HG02798 (cell line): Measurements from ENCODE around the gene CCDC170.
A peak's percentile ranks its signal among the peaks of the same experiment; 100 is the strongest.
"Not testable (repeated sequence)": the region's sequence is repeated elsewhere in the genome, so short reads cannot be mapped to it uniquely, and the experiment has no call there.

Experiments used
- ATAC-seq: cut with Tn5 transposase; IDR thresholded peaks from one replicate; pipeline ENCODE4 v1.9.1; 2021; ENCODE audit warnings: mild to moderate bottlenecking; ENCODE audit not compliant: unreplicated experiment, poor library complexity

Gene CCDC170

GRCh38 chr6:151493161-151493803, 535 bp upstream of the CCDC170 start:
- no peak for ATAC-seq

- ATAC-seq: no peak
These were observed 568 bp downstream of the CCDC170 start for GRCh38 chr6:151494235-151494935.

GRCh38 chr6:151494936-151495320, 1.1 kb downstream of the CCDC170 start:
- ATAC-seq: no peak

- ATAC-seq: no peak
These were observed 1.6 kb downstream of the CCDC170 start for GRCh38 chr6:151495380-151495779.

- ATAC-seq: no peak
These were observed 4.1 kb downstream of the CCDC170 start for GRCh38 chr6:151497905-151498304.

- peak; percentile 71 for ATAC-seq
These were observed 4.5 kb downstream of the CCDC170 start for GRCh38 chr6:151498327-151498726.

- ATAC-seq: no peak
These were observed 5.7 kb downstream of the CCDC170 start for GRCh38 chr6:151499551-151499950.

GRCh38 chr6:151501511-151502136, 7.8 kb downstream of the CCDC170 start:
- no peak for ATAC-seq

GRCh38 chr6:151502499-151502898, 8.7 kb downstream of the CCDC170 start:
- ATAC-seq: no peak

GRCh38 chr6:151506761-151507160, 12.9 kb downstream of the CCDC170 start:
- ATAC-seq: no peak

GRCh38 chr6:151509048-151509447, 15.2 kb downstream of the CCDC170 start:
- ATAC-seq: no peak

GRCh38 chr6:151512481-151512880, 18.7 kb downstream of the CCDC170 start:
- ATAC-seq: no peak

- ATAC-seq: no peak
These were observed 20.3 kb downstream of the CCDC170 start for GRCh38 chr6:151514000-151514730.

GRCh38 chr6:151518992-151519391, 25.2 kb downstream of the CCDC170 start:
- ATAC-seq: not testable (repeated sequence)

GRCh38 chr6:151523034-151523433, 29.2 kb downstream of the CCDC170 start:
- ATAC-seq: no peak

- ATAC-seq: no peak
These were observed 30.2 kb downstream of the CCDC170 start for GRCh38 chr6:151524059-151524458.

GRCh38 chr6:151534576-151534975, 40.8 kb downstream of the CCDC170 start:
- no peak for ATAC-seq

- no peak for ATAC-seq
These were observed 41.8 kb downstream of the CCDC170 start for GRCh38 chr6:151535476-151536187.

- ATAC-seq: no peak
These were observed 42.3 kb downstream of the CCDC170 start for GRCh38 chr6:151536188-151536479.

GRCh38 chr6:151537556-151537955, 43.7 kb downstream of the CCDC170 start:
- ATAC-seq: no peak
